ENCODE data around the gene CCDC88B.

GRCh38 chr11:64379817-64380709 is 40.1 kb downstream of the CCDC88B start:
- no peak for TF ChIP-seq EZH2 (IDR thresholded peaks at IDR 0.05; ENCODE audit: insufficient read depth, poor library complexity, severe bottlenecking)
- no peak for TF ChIP-seq EZH2phosphoT487 (IDR thresholded peaks at IDR 0.05; ENCODE audit: insufficient read depth, low read depth)
